Prostate gland (tissue), 2 donors: ENCODE measurements around the gene OTX2. TPM values are rescaled to one million over a fixed set of nuclear protein-coding genes. Genes with fewer than 3 reads are reported as not detected.

ENCODE experiments used
- DNase-seq: peaks from one replicate; pipeline ENCODE4 v3.0.0-alpha.2; 2019; ENCODE audit warnings: low spot score
- H3K27ac ChIP-seq, 2 donors: fragments of 200-600 bp; sonication (generic); 2 replicates each; pipeline ENCODE4 v1.5.1; 2017 to 2019
- H3K27me3 ChIP-seq: fragments of 200-600 bp; sonication (generic); replicated peaks from 2 replicates; pipeline ENCODE4 v1.5.1; 2019; ENCODE audit not compliant: insufficient read depth
- H3K36me3 ChIP-seq, 2 donors: fragments of 200-600 bp; sonication (generic); 1 replicate in 1 of 2; 2 replicates in 1 of 2; pipeline versions ENCODE4 v1.5.1 to v1.8.1; 2017 to 2019
- H3K4me1 ChIP-seq: fragments of 200-600 bp; sonication (generic); replicated peaks from 2 replicates; pipeline ENCODE4 v1.5.1; 2019
- H3K4me3 ChIP-seq, 2 donors: fragments of 200-600 bp; sonication (generic); 2 replicates each; pipeline ENCODE4 v1.5.1; 2017 to 2019
- H3K9me3 ChIP-seq: fragments of 200-600 bp; sonication (generic); 2 replicates; pipeline ENCODE4 v1.5.1; 2017
- CTCF ChIP-seq, 4 experiments: fragments of 200-600 bp in 2 of 4; fragments of 450-650 bp in 2 of 4; sonication (generic) in 2 of 4; IDR thresholded peaks; 1 replicate in 3 of 4; 2 replicates in 1 of 4; pipeline ENCODE4 v1.5.1; 2016 to 2019; ENCODE audit warnings: antibody characterized with exemption in 4 of 4, mild to moderate bottlenecking in 2 of 4, moderate library complexity in 2 of 4
- POLR2A ChIP-seq: fragments of 450-650 bp; IDR thresholded peaks from one replicate; pipeline ENCODE4 v1.6.1; 2016; ENCODE audit warnings: antibody characterized with exemption, mild to moderate bottlenecking
- POLR2AphosphoS5 ChIP-seq: sonication (generic); formaldehyde crosslinking; IDR thresholded peaks from one replicate; pipeline ENCODE4 v1.6.1; 2017; ENCODE audit warnings: antibody characterized with exemption
- WGBS: methylation state at CpG from one replicate; pipeline ENCODE4 v1.1.5; 2018; 5-methylcytosine and 5-hydroxymethylcytosine counted together
- intact Hi-C: fragments of 100-400 bp; cut with DNase I; formaldehyde crosslinking; loops from one replicate; pipeline ENCODE4 v1.14.2; 2022
- total RNA-seq, 2 donors: library from RNA; depleted of rRNA; stranded (reverse); fragments of >200 nt; gene quantifications; one replicate each; pipeline ENCODE4 v1.1.0, GENCODE V29; 2016

The OTX2 gene
- total RNA-seq, 2 donors from 2014 or later, result not detected

- H3K36me3 ChIP-seq, result no peaks in the 10 kb centered on the region
- intact Hi-C loops, result no loop called here
- no peak overlapping the region for H3K27ac ChIP-seq
- no peaks in the 10 kb centered on the region for H3K9me3 ChIP-seq
- 14% methylated on average over 4 of the region's 4 CpGs for WGBS
- no peak for TF ChIP-seq POLR2A
- TF ChIP-seq CTCF (IDR thresholded peaks at IDR 0.05), result no peak
- no peak for TF ChIP-seq POLR2AphosphoS5
- peaks cover 63% of the 10 kb centered on the region for H3K27me3 ChIP-seq
- DNase-seq, result no peak
- no peaks in the 10 kb centered on the region for H3K4me1 ChIP-seq
- no peak overlapping the region for H3K4me3 ChIP-seq
Observed at GRCh38 chr14:56806760-56807159, 3.5 kb downstream of the OTX2 start.

DNA sequence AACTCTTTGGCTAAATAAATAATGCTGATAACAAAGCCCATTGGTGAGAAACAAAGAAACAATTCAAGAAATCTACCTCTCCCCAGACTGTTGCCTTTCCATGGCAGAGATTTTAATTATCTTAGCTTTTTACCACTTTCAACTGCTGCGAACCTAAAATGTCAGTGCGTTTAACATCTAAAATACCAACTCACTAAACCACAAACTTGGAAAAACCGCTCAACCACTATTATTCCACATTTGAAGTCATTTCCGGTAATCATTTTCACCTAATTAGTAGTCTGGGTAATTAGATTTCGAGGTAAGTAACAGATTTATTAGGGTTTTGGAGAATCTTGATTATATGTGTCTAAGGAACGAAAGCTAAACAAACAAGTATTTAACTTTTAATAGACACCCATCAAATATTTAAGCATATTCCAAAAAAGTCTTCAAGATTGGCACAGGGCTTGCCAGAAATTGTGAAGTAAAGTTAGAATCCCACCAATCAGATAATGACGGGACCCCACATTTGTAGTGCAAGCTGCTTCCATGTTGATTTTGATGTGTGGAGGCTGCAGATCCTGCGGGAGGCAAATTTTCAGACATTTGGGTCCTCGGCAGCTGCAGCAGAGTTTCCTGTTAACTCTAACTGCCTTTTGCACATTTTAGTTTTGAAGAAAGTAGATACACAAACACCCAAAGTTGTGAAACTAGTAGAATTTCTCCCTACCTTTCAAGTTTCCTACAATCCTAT, 4.1 kb downstream of the OTX2 start:
- Histone ChIP-seq H3K9me3 (no peaks in the 10 kb centered on the region), H3K4me1 (no peaks in the 10 kb centered on the region), H3K4me3 (no peak overlapping the region), H3K27ac (no peak overlapping the region), H3K27me3 (peaks cover 63% of the 10 kb centered on the region), H3K36me3 (no peaks in the 10 kb centered on the region)
- no peak for TF ChIP-seq POLR2AphosphoS5
- no peak for TF ChIP-seq CTCF (IDR thresholded peaks at IDR 0.05)
- TF ChIP-seq POLR2A, result no peak
- intact Hi-C loops, result no loop called here
- WGBS, result 10% methylated on average over 9 of the region's 9 CpGs
- DNase-seq, result no peak

DNA sequence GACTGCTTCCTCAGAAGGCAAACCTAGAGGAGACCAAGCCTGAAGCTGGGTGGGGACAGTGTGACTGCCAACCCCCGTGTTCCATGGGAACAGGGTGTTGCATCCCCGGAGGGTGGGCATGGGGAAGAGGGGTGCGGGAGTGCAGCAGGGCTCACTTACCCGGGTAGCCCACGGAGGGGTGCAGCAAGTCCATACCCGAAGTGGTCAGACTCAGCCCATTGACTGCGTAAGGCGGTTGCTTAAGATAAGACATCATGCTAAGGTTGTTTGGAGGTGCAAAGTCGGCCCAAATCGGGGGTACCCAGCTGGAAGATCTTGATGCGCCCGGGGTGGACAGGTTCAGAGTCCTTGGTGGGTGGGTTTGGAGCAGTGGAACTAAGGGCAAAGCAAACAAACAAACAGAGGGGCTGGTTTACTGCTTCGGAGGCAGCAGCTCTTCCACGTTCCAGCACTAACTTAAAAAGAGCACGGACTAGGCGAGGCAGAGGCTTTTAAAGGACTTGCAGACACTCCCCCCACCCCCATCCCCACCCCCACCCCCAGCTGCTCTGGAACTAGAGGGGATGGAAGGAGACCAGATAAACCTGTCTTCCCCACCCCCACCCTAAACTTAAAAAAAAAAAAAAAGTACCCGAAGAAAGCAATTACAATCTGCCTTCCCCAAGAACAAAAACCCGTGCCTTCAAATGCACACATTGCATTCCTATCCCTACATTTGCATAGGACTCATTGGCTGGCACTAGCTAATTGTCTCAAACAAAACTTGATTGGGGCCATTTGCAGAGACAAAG, 4.9 kb downstream of the OTX2 start:
- TF ChIP-seq CTCF (IDR thresholded peaks at IDR 0.05), result no peak
- no peak for TF ChIP-seq POLR2A
- TF ChIP-seq POLR2AphosphoS5, result no peak
- H3K4me1 ChIP-seq, result no peaks in the 10 kb centered on the region
- 5% methylated on average over 18 of the region's 18 CpGs for WGBS

DNA sequence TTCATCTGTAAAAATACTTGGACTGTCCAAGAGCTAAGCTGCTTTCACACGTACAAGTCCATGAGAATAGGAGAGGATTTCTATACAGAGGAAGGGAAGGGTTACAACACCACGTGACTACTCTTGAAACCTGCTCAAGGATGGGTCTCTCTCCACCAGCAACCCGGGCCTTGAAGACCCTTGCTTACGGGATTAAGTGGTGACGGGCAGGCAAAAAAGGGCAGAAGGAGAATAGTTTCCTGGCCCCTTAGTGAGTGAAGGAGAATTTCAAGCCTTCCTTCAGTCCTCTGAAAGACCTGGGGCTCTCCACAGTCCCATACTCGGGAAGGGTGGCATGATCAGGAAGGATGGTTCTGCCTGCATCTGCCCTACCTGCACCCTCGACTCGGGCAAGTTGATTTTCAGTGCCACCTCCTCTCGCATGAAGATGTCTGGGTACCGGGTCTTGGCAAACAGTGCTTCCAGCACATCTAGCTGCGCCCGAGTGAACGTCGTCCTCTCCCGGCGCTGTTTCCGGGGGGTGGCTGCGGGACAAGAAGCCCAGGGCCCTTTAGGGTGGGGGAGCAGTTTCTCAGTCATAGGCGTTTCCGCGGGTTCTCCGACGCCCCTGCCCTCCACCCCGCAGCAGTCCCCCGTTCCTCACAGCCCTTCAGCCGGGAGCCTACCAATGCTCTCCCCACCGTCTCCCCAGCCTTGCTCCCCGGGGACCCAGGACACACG, 6.3 kb downstream of the OTX2 start:
- peaks cover 65% of the 10 kb centered on the region for H3K27me3 ChIP-seq
- H3K4me1 ChIP-seq, result no peaks in the 10 kb centered on the region
- H3K27ac ChIP-seq, result no peak overlapping the region
- DNase-seq, result no peak
- WGBS, result 9% methylated on average over 29 of the region's 29 CpGs
- TF ChIP-seq POLR2AphosphoS5 (no peak), CTCF (IDR thresholded peaks at IDR 0.05) (no peak)
- no peaks in the 10 kb centered on the region for H3K9me3 ChIP-seq
- intact Hi-C loops, result no loop called here
- no peaks in the 10 kb centered on the region for H3K36me3 ChIP-seq
- H3K4me3 ChIP-seq, result no peak overlapping the region

More for the DNA sequence above, 4.9 kb downstream of the OTX2 start:
- Histone ChIP-seq H3K36me3 (no peaks in the 10 kb centered on the region), H3K9me3 (no peaks in the 10 kb centered on the region), H3K27ac (no peak overlapping the region), H3K27me3 (peaks cover 67% of the 10 kb centered on the region), H3K4me3 (no peak overlapping the region)
- intact Hi-C loops, result no loop called here
- no peak for DNase-seq
